HG03558 (cell line): ENCODE data around the gene LTB.

Experiments used
- ATAC-seq: cut with Tn5 transposase; IDR thresholded peaks from one replicate; pipeline ENCODE4 v1.9.1; 2021; ENCODE audit warnings: moderate number of reproducible peaks; ENCODE audit not compliant: unreplicated experiment; ENCODE audit errors: extremely low read depth

LTB gene, protein sequence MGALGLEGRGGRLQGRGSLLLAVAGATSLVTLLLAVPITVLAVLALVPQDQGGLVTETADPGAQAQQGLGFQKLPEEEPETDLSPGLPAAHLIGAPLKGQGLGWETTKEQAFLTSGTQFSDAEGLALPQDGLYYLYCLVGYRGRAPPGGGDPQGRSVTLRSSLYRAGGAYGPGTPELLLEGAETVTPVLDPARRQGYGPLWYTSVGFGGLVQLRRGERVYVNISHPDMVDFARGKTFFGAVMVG

GRCh38 chr6:31582230-31582643 lies at the start of gene LTB:
LTB (minus strand) TSS chr6:31582424; CDS start chr6:31582417, 7 bp downstream.
- ATAC-seq, result no peak

GRCh38 chr6:31631681-31632278 lies 49.6 kb upstream of the LTB start:
- ATAC-seq, result no peak

DNA sequence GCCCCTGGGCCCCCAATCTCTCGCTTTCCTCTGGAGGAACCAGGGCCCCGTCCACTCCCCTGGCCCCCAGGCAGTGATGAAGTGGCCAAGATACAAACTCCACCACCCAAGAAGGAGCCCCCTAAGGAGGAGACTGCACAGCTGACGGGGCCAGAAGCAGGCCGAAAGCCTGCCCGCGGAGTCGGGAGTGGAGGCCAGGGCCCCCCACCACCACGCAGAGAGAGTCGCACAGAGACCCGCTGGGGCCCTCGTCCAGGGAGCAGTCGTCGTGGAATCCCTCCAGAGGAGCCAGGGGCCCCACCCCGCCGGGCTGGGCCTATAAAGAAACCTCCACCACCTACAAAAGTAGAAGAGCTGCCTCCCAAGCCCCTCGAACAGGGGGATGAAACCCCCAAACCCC lies 49.0 kb upstream of the LTB start:
- ATAC-seq, result no peak

GRCh38 chr6:31630177-31630934 lies 48.1 kb upstream of the LTB start:
- no peak for ATAC-seq

- ATAC-seq, result no peak
Measured at GRCh38 chr6:31629014-31629413, 46.8 kb upstream of the LTB start.

- ATAC-seq, result no peak
Measured at GRCh38 chr6:31627690-31628287, 45.6 kb upstream of the LTB start.

DNA sequence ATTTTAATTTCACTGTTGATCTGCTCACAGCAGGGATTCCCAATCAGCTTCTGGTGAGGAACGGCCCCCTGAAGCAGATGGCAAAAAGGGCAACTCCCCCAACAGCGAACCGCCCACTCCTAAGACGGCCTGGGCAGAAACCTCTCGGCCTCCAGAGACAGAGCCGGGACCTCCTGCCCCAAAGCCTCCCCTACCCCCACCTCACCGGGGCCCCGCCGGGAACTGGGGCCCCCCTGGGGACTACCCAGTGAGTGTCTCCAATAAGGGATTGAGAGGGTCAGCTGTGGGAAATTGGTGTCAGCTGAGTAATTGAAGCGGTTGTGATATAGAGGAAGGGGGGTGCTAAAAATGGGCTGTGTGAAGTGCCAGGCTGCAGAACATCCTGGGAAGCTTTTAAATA lies 44.7 kb upstream of the LTB start:
- ATAC-seq, result no peak

GRCh38 chr6:31624070-31624469 lies 41.8 kb upstream of the LTB start:
- no peak for ATAC-seq

GRCh38 chr6:31622684-31623091 lies 40.5 kb upstream of the LTB start:
- ATAC-seq, result no peak

- ATAC-seq, result no peak
Measured at GRCh38 chr6:31621991-31622390, 39.8 kb upstream of the LTB start.

GRCh38 chr6:31621320-31621939 lies 39.2 kb upstream of the LTB start:
- no peak for ATAC-seq

DNA sequence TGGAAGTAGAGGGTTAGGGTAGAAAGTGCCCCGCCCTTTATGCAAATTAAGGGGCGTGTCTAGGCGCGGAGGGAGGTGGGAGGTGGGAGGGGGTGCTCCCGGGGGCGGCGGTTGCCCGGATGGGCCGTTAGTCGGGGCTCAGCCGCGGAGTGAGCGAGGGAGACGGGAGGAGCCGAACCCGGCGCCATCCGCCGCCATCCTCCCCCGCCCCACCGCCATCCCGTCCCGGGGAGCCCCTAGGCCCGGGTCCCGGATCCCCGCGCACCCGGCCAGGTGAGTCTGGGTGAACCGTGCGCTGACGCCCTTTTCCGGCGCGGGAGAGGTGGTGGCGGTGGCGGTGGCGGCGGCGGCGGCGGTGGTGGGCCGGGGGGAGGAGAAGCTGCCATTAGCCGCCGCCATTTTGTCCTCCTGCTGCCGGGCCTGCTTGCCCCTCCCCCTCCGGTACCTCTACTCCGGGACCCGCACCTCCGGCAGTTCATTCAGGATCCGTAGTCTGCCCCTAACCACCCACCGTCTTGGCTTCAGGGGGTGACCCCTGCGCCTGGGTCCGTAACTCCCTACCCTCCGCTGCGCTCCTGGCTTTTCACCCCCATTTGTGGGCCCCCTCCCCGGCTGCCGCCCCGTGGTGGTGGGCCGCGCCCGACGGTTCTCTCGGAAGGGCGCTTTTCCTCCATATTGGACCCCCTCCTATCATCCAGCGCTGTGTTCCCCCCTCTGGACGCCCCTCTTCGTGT lies 38.5 kb upstream of the LTB start, which contains the start of gene PRRC2A:
PRRC2A (plus strand) TSS at position 130 of the 734 bp plus-strand sequence. CDS start 2,075 bp downstream, outside the sequence.
- ATAC-seq, result peak; percentile 19

GRCh38 chr6:31619805-31620585 lies 37.8 kb upstream of the LTB start:
- peak; percentile 68 for ATAC-seq

- no peak for ATAC-seq
Measured at GRCh38 chr6:31617010-31617409, 34.8 kb upstream of the LTB start.

GRCh38 chr6:31615748-31616147 lies 33.5 kb upstream of the LTB start:
- no peak for ATAC-seq

- ATAC-seq, result no peak
Measured at GRCh38 chr6:31614684-31615578, 32.7 kb upstream of the LTB start, which contains the start of gene AIF1. AIF1 (plus strand) TSS chr6:31615234; CDS start chr6:31615330, 96 bp downstream.

DNA sequence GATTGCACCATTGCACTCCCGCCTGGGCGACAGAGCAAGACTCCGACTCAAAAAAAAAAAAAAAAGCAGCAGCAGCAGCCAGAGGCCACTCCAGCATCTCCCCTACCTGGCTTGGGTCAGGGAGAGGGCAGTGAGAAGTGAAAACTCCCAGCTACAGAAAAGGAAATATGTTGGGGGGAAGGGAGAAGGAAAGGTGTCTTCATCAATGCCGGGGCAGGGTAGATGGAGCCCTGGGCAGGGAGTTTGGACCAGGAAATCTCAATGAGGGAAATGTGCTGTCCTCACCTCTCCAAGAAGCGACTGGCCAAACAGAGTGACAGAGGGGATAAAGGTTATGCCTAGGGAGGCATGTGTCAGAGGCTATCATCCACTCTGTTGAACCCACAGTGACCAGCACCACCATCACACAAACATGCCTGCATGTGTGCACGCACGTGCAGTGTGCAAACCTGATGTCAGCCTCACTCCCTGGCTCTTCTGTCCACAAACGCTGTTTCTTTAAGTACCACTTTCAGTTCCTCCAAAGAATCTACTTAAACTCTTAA lies 31.9 kb upstream of the LTB start:
- ATAC-seq, result no peak

- ATAC-seq, result no peak
Measured at GRCh38 chr6:31610968-31611367, 28.7 kb upstream of the LTB start.
